NCI-H2081 treated with DMSO at 0.1 percent for 48 hours (cell line): Measurements from ENCODE around the gene MEGF6.
"Not testable (repeated sequence)": the region's sequence is repeated elsewhere in the genome, so short reads cannot be mapped to it uniquely, and the experiment has no call there.

ENCODE experiments used
- DNase-seq: peaks from one replicate; lab custom pipeline; 2025; lab: John Stamatoyannopoulos, UW

MEGF6 gene

DNA sequence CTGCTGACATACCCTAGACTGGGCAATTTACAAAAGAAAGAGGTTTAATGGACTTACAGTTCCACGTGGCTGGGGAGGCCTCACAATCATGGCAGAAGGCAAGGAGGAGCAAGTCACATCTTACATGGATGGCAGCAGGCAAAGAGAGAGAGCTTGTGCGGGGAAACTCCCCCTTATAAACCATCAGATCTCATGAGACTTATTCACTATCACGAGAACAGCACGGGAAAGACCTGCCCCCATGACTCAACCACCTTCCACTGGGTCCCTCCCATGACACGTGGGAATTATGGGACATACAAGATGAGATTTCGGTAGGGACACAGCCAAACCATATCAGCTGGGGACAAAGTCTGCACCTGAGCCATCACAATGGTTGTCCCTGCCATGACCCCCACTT is 35.8 kb downstream of the MEGF6 start:
- DNase-seq, result not testable (repeated sequence)

DNA sequence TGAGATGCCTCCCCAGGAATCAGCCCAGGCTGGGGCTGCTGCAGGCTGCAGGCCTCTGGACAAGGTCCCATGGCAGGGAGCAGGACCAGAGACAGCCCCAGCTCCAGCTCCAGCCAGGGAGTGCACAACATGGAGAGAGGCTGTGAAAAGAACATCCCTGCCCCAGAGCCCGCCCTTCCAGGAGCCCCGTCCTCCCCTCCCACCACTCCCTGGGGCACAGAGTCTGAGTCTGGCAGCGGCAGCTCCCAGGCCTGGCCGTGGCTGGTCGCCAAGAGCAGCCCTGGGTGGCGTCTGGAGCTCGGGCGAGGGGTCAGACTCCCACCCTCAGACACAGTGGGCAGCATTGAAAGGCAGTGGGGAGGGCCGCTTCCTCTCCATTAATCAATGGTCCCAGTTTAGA is 37.8 kb downstream of the MEGF6 start:
- no peak for DNase-seq

DNA sequence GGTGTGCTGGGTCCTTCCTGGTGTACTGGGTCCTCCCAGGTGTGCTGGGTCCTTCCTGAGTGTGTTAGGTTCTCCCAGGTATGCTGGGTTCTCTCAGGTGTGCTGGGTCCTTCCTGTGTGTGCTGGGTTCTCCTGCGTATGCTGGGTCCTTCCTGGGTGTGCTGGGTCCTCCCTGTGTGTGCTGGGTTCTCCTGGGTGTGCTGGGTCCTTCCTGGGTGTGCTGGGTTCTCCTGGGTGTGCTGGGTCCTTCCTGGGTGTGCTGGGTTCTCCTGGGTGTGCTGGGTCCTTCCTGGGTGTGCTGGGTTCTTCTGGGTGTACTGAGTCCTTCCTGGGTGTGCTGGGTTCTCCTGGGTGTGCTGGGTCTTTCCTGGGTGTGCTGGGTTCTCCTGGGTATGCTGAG is 38.7 kb downstream of the MEGF6 start:
- not testable (repeated sequence) for DNase-seq

DNA sequence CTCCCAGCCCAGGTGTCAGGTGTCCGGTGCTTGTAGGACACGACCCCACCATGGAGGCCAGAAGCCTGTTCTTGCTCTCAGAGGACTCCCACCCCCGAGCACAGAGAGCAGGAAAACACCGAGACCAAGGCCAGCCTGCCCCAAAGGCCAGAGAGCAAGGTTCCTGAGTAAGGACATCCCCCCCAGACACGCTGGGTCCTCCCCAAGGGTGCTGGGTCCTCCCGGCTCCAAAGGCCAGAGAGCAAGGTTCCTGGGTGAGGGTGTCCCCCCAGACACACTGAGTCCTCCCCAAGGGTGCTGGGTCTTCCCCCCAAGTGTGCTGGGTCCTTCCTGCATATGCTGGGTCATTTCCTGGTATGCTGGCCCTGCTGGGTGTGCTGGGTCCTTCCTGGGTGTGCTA is 40.0 kb downstream of the MEGF6 start:
- DNase-seq, result no peak

DNA sequence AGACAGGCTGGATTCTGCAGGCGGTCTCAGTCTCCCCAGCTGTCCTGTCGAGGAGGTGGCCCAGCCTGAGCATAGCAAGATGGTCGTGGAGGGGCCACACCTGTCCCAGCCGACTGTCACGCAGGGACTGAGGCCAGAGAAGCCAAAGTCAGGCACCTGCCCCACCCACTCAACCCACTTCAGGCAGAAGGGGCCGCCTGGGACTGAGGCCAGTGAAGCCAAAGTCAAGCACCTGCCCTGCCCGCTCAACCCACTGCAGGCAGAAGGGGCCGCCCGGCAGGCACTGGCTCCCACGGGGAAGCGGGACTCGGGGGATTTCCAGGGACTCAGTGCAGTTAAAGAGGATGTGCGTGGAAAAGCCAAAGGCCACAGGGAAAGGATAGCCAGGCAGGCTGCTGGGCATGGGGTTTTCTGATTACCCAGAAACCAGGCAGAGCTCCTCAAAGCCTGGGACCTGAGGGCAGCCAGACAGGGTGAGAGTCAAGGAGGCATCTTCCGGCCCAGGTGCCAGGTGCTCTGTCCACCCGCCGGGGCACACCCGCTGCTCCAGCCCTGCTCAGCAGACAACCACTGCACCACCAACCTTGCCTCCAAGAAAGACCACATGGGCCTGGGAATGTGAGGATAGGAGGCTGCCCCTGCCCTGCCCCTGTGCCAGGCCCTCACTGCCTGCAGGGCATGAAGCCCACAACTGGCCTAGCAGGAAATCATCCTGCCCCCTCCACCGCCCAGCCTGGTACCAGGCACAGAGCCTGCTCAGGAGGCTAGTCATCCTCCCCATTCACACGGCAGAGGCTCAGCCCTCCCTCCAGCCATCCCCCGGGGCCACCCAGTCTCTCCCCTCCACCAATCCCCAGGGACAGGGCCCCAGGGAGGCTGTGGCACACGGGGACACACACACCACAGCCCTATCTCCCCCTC is 41.0 kb downstream of the MEGF6 start:
- no peak for DNase-seq

DNA sequence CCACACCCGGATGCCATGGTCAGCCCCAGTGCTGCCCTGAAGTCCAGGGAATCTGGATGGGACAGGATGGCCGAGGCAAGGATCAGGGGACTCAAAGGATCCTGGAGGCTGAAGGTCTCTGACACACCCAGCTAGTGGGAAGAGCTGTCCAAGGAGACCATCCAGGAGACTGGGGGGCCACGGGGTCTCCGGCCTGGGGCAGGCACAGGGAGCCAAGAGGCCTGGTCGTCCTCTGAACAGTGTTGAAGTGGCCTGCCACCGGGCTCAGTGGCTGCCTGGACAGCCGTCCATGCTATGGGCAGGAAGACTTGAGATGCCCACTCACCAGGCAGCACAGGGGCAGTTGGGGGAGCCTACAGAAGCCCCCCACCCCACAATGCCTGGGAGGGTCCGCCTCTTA is 41.9 kb downstream of the MEGF6 start:
- DNase-seq, result no peak

DNA sequence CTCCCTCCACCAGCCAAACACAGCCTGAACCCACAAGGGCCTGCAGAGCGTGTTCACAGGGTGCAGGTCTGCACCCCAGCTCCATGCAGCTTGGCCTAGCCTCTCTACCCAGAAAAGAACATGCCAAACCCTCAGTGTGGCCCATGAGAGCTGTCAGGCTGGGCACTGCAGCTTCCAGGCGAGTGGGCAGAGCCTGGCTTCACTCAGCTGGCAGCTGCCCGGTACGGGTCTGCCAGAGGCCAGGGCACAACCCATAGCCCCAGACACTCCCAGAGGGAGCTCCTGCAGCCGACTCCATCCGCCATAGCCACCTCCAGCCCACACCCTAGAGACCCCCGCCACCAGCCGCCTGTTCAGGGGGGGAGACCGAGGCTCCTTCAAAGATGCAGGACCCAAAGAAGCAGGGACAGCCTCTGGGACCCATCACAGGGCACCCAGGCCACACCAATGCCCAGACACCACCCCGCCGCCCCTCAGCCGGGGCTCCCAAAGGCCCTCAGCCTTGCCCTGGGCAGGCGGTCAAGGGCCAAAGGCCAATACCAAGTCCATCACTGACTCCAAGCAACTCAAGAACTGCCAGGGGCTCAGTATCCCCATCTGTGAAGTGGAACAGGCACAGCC is 42.4 kb downstream of the MEGF6 start:
- no peak for DNase-seq

DNA sequence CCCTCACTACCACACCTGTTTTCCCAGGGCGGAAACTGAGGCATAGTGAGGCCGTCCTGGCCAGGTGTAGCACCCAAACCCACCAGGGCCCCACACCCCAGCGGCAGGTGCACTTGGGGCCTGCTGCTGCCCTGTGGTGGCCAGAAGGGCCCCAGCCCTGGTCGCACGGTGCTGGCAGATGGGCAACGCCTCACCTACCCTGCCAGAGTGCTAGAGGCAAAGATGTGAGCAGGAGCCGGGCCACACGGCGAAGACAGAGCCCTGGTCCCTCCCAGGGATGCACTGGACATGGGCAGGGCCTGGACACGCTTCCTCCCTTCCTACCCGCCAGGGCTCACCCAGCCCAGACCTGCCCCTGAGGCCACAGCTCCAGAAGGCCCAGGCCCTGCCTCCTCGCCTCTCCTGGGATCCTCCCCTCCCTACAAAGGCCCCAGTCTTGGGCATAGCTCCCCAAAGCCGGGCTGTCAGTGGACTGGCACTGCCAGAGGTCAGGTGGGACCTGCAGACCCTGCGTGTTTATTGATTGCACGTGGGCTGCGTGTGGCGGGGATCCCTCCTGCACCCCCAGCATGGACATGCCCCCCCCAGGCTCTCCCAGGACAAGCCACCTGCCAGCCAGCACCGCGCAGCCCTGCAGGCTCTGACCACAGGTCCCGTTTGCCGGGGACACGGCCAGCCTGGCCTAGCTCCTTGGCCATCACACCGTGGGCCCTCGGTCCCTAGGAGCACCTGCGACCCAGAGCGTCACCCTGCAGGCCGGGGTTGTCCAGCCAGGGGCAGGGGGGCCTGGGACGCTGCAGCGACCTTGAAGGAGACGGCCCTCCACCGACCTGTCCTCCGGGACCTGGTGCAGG is 44.1 kb downstream of the MEGF6 start:
- DNase-seq, result no peak

DNA sequence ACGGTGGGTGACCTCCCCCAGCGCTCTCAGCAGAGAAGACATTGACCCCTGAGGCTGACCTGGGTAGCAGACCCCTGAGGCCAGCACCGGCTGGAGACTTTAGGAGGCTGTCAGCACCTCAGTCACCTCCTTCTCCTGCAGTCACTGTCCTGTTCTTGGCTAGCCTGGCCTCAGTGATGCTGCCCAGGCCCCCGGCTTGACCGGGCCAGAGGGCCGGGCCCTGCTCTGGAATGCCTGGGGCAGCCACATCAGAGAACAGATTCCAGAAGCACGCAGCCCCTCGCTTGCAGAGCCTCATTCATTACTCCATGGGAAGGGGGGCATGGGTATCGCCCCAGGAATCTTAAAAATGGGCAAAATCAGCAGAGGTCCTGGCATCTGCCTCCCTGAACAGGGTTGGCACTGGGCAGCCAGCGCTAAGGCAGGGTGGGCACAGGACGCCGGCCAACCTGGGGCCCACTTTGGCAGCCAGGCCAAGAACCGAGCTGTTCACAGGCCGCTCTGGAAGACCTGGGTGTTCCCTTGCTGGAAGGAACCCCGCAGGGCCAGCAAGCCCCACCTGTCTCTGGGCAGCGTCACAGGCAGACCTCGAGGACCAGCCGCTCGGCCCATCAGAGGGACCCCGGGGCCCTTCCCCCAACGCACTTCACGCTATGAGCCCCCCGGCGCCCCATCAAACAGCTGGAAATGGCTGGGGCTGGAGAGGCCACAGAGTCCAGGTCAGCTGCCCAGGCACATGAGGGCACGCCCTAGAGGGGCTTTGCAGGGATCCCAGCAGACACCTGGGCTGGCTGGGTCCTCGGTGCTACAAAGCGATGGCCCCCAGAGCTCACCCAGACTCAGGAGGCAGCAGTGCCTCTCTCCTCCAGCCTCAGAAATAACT is 45.1 kb downstream of the MEGF6 start:
- no peak for DNase-seq

DNA sequence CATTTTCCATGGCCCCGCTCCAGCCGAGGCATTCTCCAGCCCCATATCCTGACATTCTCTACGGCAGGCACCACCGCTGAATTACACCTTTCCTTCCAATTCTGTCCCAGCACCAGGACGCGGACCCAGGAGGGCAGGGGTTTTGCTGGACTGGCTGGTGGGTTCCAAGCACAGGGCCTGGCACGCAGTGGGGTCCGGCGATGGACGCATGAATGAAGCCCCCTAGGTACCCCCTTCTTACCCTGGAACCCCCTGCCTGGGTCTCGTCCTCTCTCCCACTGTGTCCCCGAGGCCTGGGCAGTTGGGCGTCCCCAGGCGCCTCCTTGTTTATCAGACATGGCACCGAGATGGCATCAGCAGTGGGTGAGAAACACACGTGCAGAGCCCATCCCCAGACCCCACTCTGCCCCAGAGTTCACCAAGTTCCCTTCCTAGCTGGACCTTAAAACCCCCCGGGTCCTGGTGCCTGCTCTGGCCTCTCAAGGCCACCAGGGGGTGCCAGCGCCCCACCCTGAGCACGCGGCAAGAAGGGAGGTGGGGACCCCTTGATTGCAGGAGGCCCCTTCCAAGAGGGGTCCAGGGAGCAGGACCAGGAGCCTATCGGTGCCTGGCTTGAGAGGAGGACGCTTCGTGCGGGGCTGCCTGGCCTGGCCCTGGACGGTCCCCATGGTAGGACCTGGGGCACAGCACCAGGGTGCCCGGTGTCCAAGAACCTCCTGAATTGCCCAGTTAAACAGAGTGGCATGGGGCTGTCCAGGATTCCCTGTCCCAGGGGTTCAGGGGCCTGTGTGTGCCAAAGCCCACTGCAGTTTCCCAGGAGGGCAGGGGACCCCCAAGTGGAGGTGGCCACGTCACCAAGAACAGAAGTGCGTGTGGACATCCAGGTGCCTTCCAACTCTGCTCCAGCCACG is 46.1 kb downstream of the MEGF6 start:
- no peak for DNase-seq

DNA sequence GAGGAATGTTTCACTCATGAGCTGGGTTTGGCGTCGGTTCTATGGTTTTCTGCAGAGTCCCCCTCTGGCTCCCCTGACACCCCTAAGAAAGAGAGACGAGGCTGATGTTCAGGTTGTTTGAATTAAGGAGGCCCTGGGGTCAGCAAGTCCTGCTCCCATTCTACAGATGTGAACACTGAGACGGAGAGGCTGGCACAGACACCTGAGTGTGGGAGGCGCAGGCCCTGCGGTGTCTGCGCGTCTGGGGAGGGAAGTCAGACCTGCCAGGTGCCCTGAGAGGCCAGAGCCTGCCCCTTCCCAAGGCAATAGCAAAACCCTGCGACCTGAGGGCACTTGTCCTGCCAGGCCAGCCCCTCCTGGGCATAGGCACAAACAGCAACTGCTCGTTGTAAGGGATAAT is 47.7 kb downstream of the MEGF6 start:
- DNase-seq, result no peak

DNA sequence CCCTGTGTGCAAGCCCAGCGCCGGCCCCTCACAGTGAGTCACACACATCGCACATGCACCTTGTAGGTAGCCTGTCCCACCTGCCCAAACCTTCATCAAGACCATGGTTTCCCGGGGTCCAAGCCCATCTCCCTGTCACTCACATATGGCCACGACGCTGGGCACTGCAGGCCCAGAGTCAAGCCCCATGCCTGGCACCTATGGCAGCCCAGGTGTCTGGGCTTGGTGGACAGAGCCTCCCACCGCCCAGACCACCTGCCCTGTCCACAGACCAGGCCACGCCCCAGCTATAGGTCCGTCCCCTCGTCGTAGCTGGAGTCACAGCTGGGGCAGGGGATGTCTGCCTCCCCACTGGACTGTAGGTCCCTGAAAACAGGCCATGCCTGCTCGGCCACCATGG is 48.2 kb downstream of the MEGF6 start:
- no peak for DNase-seq

DNA sequence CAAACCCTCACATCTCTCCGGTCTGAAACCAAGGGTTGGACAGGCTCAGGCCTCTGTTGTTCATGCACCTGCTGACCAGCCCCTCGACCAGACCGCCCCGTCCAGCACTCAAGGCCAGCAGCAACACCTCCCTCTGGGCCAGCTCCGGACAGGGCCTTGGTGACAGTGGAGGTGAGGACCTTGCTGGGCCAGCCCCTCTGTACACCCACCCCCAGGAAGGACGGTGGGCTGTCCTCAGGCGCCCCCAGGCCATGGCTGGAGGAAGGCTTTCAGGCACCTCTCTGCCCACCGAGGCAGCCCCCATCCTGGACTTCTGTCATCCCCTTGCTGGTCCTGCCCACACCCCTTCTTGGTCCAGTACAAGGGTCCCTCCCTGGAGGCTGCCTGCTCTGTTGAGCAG is 48.6 kb downstream of the MEGF6 start:
- no peak for DNase-seq

DNA sequence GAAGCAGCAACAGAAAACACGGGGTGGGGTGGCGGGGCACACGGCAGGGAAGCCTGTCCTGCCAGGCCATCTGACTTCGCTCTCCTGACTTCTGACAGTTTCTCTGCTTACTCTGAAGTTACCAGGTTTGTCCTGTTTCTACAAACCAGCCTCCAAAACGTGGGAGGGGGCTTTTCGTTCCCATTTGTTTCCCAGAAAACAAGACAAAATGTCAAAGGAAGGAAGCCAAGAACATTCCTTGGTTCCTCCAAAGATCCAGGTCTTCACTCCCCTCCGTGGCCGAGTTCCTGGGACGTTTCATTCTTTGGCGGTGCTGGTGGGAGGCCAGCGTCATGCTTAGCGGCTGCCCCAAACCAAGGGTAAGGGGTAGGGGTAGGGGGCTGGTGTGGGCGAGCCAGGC is 49.6 kb downstream of the MEGF6 start:
- no peak for DNase-seq

DNA sequence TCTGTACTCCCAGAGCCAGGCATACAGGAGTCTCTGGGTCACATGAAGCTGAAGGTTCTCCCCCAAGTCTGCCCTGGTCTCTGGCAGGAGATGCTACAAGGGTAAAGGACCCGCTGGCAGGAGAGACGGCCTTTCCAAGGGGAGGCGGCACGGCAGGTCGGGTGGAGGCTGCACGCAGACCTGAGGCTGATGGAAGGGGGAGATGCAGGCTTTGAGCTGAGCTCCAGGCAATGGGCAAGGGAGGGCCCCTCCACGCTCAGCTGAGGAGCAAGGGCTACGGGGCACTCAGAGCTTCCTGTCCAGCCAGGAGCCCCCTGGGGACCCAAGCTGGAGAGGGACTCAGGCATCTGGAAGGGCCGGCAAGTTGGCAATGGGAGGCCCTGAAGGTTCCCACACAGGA is 50.3 kb downstream of the MEGF6 start:
- DNase-seq, result no peak

DNA sequence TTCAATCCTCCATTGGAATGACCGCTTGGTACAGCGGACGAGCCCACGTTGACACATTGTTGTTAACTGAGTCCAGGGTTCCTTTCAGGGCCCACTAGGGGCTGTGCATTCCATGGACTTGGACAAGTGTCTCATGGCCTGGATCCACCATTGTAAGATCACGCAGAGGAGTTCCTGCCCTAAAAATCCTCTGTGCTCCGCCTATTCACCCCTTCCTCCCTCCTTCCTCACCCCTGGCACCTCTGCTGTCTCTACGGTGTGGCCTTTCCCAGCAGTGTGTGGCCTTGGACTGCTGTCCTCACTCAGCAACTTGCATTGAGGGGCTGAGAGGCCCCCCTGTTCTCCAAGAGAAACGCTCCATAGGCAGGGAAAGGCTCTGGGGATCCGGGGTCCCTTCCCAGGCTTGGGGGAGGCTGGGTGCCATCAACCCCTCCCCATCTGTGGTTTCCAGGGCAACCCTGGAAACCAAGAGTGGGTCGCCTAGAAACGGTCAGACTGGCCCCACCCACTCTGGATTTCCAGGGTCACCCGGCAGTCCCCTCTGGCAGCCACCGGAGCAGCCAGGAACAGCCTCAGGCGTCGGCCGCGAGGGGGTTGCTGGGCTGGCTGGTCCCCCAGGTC is 50.9 kb downstream of the MEGF6 start:
- DNase-seq, result no peak

DNA sequence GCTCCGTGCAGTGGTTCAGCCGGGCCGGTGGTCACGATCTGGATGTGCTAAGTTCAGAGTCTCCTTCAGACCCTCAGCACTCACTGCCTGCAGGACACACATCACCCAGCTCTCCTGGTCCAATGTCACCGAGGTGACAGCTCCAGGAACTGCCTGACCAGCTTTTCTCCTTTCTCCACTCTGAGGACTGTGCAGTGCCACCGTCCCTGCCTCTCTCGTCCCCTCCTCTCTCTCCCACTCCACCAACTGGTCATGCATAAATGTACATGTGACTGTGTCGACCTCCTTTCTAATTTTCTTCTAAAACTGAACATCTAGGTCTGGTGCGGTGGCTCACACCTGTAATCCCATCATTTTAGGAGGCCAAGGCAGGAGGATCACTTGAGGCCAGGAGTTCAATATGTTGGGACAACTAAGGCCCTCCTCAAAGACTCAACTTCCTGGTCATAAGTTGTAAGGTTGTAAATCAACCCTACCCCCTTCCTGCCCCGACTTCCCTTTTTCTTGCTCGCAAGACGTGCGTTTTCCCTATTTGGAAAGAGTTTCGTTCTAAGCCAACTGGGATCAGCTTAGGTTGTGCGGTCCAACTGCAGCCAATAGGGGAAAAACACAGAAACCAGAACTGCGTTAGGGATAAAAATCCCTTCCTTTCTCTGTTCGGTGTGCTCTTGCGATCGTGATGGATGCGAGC is 53.1 kb downstream of the MEGF6 start:
- no peak for DNase-seq

DNA sequence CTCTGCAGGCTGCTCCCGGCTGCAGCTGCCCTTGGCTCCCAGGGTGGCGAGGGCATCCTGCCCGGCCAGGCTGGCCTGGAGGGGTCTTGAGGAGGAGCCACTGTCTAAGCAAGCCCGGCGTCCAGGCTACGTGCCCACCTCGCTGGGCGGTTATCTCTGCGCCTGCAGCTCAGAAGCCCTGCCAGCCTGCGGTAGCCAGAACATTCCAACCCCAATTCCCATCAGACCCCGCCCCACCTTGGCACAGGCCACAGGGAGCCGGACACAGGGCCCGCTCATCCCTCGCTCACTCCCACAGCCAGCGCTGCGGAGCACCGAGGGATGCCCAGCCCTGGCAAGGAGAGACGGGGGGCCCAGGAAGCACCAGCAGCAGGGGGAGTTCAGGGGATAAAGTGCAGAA is 53.9 kb downstream of the MEGF6 start:
- DNase-seq, result no peak

DNA sequence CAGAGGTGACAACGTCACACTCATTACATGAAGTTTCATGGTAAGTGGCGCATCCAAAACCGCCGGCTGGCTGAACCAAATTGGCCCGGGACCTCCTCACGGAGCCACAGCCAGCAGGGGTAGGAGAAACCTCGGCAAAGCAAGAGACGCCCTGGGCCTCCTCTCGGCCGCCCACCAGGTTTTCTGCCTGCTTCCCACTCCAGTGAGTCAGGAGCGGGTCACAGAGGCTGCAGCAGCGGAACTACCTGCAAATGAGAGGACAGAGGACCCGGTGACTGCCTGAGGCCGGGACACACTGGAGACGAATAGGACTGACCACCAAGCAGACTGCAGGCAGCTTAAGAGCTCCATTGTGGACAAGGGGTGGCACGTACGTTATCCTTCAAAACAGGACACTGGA is 55.0 kb downstream of the MEGF6 start:
- DNase-seq, result no peak
